ENCODE results near the gene CEP170B.

GRCh38 chr14:104856869-104857860 lies 7.9 kb upstream of the CEP170B start:
- TF ChIP-seq CTCF (IDR thresholded peaks at IDR 0.05; ENCODE audit: extremely low read depth in 1 of 2, insufficient read depth in 1 of 2, low read depth in 1 of 2, low read length in 2 of 2) = no peak
- no peak for TF ChIP-seq POLR2AphosphoS5 (IDR thresholded peaks at IDR 0.05; ENCODE audit: insufficient read depth, low read depth, low read length)
- TF ChIP-seq POLR2A (IDR thresholded peaks at IDR 0.05; ENCODE audit: low read depth, low read length) = no peak
- TF ChIP-seq EZH2 (IDR thresholded peaks at IDR 0.05; ENCODE audit: borderline replicate concordance, low read depth, low read length, severe bottlenecking) = no peak
- TF ChIP-seq JUN (IDR thresholded peaks at IDR 0.05; ENCODE audit: borderline replicate concordance, insufficient read depth, insufficient read length, low read depth) = no peak
- no peak for TF ChIP-seq MYC (IDR thresholded peaks at IDR 0.05; ENCODE audit: low read depth, low read length)
- TF ChIP-seq MAX (IDR thresholded peaks at IDR 0.05; ENCODE audit: insufficient read depth, insufficient read length) = no peak
